ENCODE measurements around the gene EXOSC9.

EXOSC9 gene

GRCh38 chr4:121851354-121851753 lies 50.2 kb downstream of the EXOSC9 start:
- TF ChIP-seq CTCF (IDR thresholded peaks at IDR 0.05; ENCODE audit: low read length) (no peak), EZH2 (IDR thresholded peaks at IDR 0.05; ENCODE audit: borderline replicate concordance, low read length) (no peak)
- H4K20me1 ChIP-seq (ENCODE audit: insufficient read depth, low read length) = no peaks in the 10 kb centered on the region
- no peak overlapping the region for H2AFZ ChIP-seq (ENCODE audit: low read length)
- H3K9ac ChIP-seq (ENCODE audit: low read length) = no peak overlapping the region
- H3K27me3 ChIP-seq (ENCODE audit: insufficient read depth, low read length) = no peaks in the 10 kb centered on the region
- H3K27ac ChIP-seq (ENCODE audit: low read depth, low read length, poor library complexity, severe bottlenecking) = no peak overlapping the region
- no peaks in the 10 kb centered on the region for H3F3A ChIP-seq (ENCODE audit: insufficient read depth, low read length)
- no peaks in the 10 kb centered on the region for H3K79me2 ChIP-seq (ENCODE audit: insufficient read depth, low read length)
- H3K9me3 ChIP-seq (ENCODE audit: low read length) = no peaks in the 10 kb centered on the region
- no peak overlapping the region for H3K4me2 ChIP-seq (ENCODE audit: low read length)
- no peaks in the 10 kb centered on the region for H3K4me1 ChIP-seq (ENCODE audit: insufficient read depth, low read length, severe bottlenecking)
- H3K36me3 ChIP-seq (ENCODE audit: insufficient read depth, low read length) = peaks cover 6% of the 10 kb centered on the region; the same call in 1 of the 2 replicates
- H3K9me2 ChIP-seq (ENCODE audit: low read depth, low read length) = no peaks in the 10 kb centered on the region
- H3K4me3 ChIP-seq (ENCODE audit: low read depth, low read length, poor library complexity, severe bottlenecking) = no peak overlapping the region

- Histone ChIP-seq H3K9ac (ENCODE audit: low read length) (no peak overlapping the region), H3K9me3 (ENCODE audit: low read length) (no peaks in the 10 kb centered on the region), H4K20me1 (ENCODE audit: insufficient read depth, low read length) (no peaks in the 10 kb centered on the region), H2AFZ (ENCODE audit: low read length) (no peak overlapping the region), H3K4me2 (ENCODE audit: low read length) (no peak overlapping the region), H3F3A (ENCODE audit: insufficient read depth, low read length) (no peaks in the 10 kb centered on the region), H3K9me2 (ENCODE audit: low read depth, low read length) (no peaks in the 10 kb centered on the region), H3K79me2 (ENCODE audit: insufficient read depth, low read length) (no peaks in the 10 kb centered on the region), H3K4me1 (ENCODE audit: insufficient read depth, low read length, severe bottlenecking) (no peaks in the 10 kb centered on the region), H3K36me3 (ENCODE audit: insufficient read depth, low read length) (peaks cover 19% of the 10 kb centered on the region; the same call in 1 of the 2 replicates), H3K4me3 (ENCODE audit: low read depth, low read length, poor library complexity, severe bottlenecking) (no peak overlapping the region), H3K27me3 (ENCODE audit: insufficient read depth, low read length) (no peaks in the 10 kb centered on the region), H3K27ac (ENCODE audit: low read depth, low read length, poor library complexity, severe bottlenecking) (no peak overlapping the region)
- TF ChIP-seq CTCF (IDR thresholded peaks at IDR 0.05; ENCODE audit: low read length) (no peak), EZH2 (IDR thresholded peaks at IDR 0.05; ENCODE audit: borderline replicate concordance, low read length) (no peak)
Measured at GRCh38 chr4:121860121-121860520, 59.0 kb downstream of the EXOSC9 start.

GRCh38 chr4:121861426-121861825 lies 60.3 kb downstream of the EXOSC9 start:
- no peak for TF ChIP-seq EZH2 (IDR thresholded peaks at IDR 0.05; ENCODE audit: borderline replicate concordance, low read length)
- no peak for TF ChIP-seq CTCF (IDR thresholded peaks at IDR 0.05; ENCODE audit: low read length)
- H3K79me2 ChIP-seq (ENCODE audit: insufficient read depth, low read length) = no peaks in the 10 kb centered on the region
- no peaks in the 10 kb centered on the region for H3K9me2 ChIP-seq (ENCODE audit: low read depth, low read length)
- no peak overlapping the region for H3K4me2 ChIP-seq (ENCODE audit: low read length)
- H2AFZ ChIP-seq (ENCODE audit: low read length) = no peak overlapping the region
- H3K27me3 ChIP-seq (ENCODE audit: insufficient read depth, low read length) = no peaks in the 10 kb centered on the region
- no peaks in the 10 kb centered on the region for H3K9me3 ChIP-seq (ENCODE audit: low read length)
- H3K4me1 ChIP-seq (ENCODE audit: insufficient read depth, low read length, severe bottlenecking) = no peaks in the 10 kb centered on the region
- no peak overlapping the region for H3K27ac ChIP-seq (ENCODE audit: low read depth, low read length, poor library complexity, severe bottlenecking)
- no peaks in the 10 kb centered on the region for H4K20me1 ChIP-seq (ENCODE audit: insufficient read depth, low read length)
- no peaks in the 10 kb centered on the region for H3F3A ChIP-seq (ENCODE audit: insufficient read depth, low read length)
- no peak overlapping the region for H3K4me3 ChIP-seq (ENCODE audit: low read depth, low read length, poor library complexity, severe bottlenecking)
- peaks cover 27% of the 10 kb centered on the region for H3K36me3 ChIP-seq (ENCODE audit: insufficient read depth, low read length)
- no peak overlapping the region for H3K9ac ChIP-seq (ENCODE audit: low read length)

Data from OCI-LY1 (cell line).